ENCODE measurements around the gene SFTA2. TPM values are rescaled to one million over a fixed set of nuclear protein-coding genes. Genes with fewer than 3 reads are reported as not detected.

SFTA2 gene
- total and polyA plus RNA-seq, 9 of the 15 experiments (the other 6 are each of a cell fraction or from before 2014, with no cell fraction given), result not detected

DNA sequence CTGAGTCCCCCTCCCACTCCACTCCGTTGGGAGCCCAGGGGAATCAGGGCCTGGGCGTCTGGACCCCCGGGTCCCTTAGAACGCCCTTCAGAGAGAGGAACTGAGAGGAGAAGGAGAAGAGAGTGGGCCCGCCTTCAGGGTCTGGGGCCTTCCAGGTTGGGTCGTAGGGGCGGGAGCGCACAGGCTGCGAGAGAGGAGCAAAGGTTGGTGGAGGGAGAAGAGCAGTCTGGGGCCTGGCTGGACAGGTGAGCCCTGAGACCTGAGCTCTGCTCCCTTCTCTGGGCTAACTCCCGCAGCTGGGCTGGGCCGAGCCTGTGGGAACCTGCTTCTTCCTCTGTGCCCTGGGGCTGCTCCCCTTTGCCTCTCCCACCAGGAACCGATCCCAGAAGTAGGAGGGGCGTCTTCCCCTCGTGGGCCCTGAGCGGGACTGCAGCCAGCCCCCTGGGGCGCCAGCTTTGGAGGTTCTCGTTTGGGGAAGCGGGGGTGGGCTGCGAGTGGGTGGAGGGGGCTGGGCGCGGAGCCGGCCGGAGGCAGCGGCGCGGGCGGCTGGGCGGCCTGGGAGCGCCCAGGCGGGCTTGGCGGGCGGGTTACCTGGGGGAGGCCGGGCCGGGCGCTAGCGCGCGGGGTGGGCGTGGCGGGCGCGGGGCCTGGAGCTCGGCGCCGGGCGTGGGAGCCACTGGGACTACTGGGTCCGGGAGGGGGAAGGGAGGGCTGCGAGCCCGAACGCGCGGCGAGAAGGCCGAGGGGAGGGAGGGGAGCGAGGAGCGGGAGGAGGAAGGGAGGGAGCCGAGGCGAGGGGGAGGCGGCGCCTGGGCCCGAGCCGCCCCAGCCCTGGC lies 48.1 kb downstream of the SFTA2 start, which contains the start of gene DDR1 (continued):
- TF ChIP-seq, protein P1, sequence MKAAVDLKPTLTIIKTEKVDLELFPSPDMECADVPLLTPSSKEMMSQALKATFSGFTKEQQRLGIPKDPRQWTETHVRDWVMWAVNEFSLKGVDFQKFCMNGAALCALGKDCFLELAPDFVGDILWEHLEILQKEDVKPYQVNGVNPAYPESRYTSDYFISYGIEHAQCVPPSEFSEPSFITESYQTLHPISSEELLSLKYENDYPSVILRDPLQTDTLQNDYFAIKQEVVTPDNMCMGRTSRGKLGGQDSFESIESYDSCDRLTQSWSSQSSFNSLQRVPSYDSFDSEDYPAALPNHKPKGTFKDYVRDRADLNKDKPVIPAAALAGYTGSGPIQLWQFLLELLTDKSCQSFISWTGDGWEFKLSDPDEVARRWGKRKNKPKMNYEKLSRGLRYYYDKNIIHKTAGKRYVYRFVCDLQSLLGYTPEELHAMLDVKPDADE (conservative IDR thresholded peaks at IDR 0.05; ENCODE audit: control insufficient read depth, low read depth, low read length), result peak; percentile 32; the same call in 1 of the 2 replicates
- TF ChIP-seq TSC22D4 (tag; IDR thresholded peaks at IDR 0.05) (no peak), CREB1 (IDR thresholded peaks at IDR 0.05) (no peak), CREB1 (CRISPR knock-in tag; IDR thresholded peaks at IDR 0.05) (no peak), NCOA2 (IDR thresholded peaks at IDR 0.05; ENCODE audit: partially characterized antibody in 2 of 2) (no peak), ELF1 (tag; IDR thresholded peaks at IDR 0.05) (no peak), ZNF583 (CRISPR knock-in tag; IDR thresholded peaks at IDR 0.05) (no peak), PRPF4 (IDR thresholded peaks at IDR 0.05; ENCODE audit: insufficient read depth, low read depth, low read length, poor library complexity, severe bottlenecking) (no peak), GTF2E2 (tag; IDR thresholded peaks at IDR 0.05) (no peak), ZNF551 (CRISPR knock-in tag; IDR thresholded peaks at IDR 0.05) (no peak), HNRNPL (IDR thresholded peaks at IDR 0.05; ENCODE audit: low read depth, low read length) (no peak), HDAC8 (tag; IDR thresholded peaks at IDR 0.05) (no peak), BMI1 (IDR thresholded peaks at IDR 0.05; ENCODE audit: low read length) (no peak), SIN3A (IDR thresholded peaks at IDR 0.05; ENCODE audit: borderline replicate concordance in 2 of 2, control insufficient read depth in 1 of 2, low read depth in 2 of 2, low read length in 2 of 2) (peak in 1 of 2 experiments; percentile 85; a peak in 1 of 4 replicates), SOX6 (IDR thresholded peaks at IDR 0.05) (no peak), KLF6 (CRISPR knock-in tag; IDR thresholded peaks at IDR 0.05; ENCODE audit: borderline replicate concordance) (no peak)
- TF ChIP-seq, protein P2, sequence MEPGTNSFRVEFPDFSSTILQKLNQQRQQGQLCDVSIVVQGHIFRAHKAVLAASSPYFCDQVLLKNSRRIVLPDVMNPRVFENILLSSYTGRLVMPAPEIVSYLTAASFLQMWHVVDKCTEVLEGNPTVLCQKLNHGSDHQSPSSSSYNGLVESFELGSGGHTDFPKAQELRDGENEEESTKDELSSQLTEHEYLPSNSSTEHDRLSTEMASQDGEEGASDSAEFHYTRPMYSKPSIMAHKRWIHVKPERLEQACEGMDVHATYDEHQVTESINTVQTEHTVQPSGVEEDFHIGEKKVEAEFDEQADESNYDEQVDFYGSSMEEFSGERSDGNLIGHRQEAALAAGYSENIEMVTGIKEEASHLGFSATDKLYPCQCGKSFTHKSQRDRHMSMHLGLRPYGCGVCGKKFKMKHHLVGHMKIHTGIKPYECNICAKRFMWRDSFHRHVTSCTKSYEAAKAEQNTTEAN (CRISPR knock-in tag; IDR thresholded peaks at IDR 0.05), result no peak
- TF ChIP-seq, protein P3, sequence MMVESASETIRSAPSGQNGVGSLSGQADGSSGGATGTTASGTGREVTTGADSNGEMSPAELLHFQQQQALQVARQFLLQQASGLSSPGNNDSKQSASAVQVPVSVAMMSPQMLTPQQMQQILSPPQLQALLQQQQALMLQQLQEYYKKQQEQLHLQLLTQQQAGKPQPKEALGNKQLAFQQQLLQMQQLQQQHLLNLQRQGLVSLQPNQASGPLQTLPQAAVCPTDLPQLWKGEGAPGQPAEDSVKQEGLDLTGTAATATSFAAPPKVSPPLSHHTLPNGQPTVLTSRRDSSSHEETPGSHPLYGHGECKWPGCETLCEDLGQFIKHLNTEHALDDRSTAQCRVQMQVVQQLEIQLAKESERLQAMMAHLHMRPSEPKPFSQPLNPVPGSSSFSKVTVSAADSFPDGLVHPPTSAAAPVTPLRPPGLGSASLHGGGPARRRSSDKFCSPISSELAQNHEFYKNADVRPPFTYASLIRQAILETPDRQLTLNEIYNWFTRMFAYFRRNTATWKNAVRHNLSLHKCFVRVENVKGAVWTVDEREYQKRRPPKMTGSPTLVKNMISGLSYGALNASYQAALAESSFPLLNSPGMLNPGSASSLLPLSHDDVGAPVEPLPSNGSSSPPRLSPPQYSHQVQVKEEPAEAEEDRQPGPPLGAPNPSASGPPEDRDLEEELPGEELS (CRISPR knock-in tag; IDR thresholded peaks at IDR 0.05; ENCODE audit: borderline replicate concordance), result no peak
- TF ChIP-seq, protein P4, sequence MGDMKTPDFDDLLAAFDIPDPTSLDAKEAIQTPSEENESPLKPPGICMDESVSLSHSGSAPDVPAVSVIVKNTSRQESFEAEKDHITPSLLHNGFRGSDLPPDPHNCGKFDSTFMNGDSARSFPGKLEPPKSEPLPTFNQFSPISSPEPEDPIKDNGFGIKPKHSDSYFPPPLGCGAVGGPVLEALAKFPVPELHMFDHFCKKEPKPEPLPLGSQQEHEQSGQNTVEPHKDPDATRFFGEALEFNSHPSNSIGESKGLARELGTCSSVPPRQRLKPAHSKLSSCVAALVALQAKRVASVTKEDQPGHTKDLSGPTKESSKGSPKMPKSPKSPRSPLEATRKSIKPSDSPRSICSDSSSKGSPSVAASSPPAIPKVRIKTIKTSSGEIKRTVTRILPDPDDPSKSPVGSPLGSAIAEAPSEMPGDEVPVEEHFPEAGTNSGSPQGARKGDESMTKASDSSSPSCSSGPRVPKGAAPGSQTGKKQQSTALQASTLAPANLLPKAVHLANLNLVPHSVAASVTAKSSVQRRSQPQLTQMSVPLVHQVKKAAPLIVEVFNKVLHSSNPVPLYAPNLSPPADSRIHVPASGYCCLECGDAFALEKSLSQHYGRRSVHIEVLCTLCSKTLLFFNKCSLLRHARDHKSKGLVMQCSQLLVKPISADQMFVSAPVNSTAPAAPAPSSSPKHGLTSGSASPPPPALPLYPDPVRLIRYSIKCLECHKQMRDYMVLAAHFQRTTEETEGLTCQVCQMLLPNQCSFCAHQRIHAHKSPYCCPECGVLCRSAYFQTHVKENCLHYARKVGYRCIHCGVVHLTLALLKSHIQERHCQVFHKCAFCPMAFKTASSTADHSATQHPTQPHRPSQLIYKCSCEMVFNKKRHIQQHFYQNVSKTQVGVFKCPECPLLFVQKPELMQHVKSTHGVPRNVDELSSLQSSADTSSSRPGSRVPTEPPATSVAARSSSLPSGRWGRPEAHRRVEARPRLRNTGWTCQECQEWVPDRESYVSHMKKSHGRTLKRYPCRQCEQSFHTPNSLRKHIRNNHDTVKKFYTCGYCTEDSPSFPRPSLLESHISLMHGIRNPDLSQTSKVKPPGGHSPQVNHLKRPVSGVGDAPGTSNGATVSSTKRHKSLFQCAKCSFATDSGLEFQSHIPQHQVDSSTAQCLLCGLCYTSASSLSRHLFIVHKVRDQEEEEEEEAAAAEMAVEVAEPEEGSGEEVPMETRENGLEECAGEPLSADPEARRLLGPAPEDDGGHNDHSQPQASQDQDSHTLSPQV (IDR thresholded peaks at IDR 0.05), result no peak

Measured in K562 (cell line).